SK-N-SH (cell line): ENCODE data around the gene NCSTN. TPM values are rescaled to one million over a fixed set of nuclear protein-coding genes. Genes with fewer than 3 reads are reported as not detected.

Experiments
- CTCF ChIA-PET: fragments of 300-600, 350-600 bp; formaldehyde crosslinking; extraction: SDS; loops from one replicate; lab custom pipeline; 2021; lab: Yijun Ruan, JAX
- POLR2A ChIA-PET: fragments of 350-600 bp; sonication (Branson Sonifier 250); formaldehyde crosslinking; extraction: SDS; loops from one replicate; lab custom pipeline; 2020; ENCODE audit warnings: antibody characterized with exemption, inconsistent platforms; lab: Yijun Ruan, JAX
- DNase-seq: peaks from one replicate; pipeline ENCODE4 v3.0.0; 2012
- H2AFZ ChIP-seq: fragments of 200-600 bp; sonication (generic); 2 replicates; pipeline ENCODE4 v1.8.1; 2016; ENCODE audit warnings: antibody characterized with exemption, mild to moderate bottlenecking, low read depth
- H3F3A ChIP-seq: fragments of 200-600 bp; sonication (generic); replicated peaks from 2 replicates; pipeline ENCODE3; 2016; ENCODE audit warnings: antibody characterized with exemption, mild to moderate bottlenecking; ENCODE audit not compliant: insufficient read depth
- H3K27ac ChIP-seq, 2 experiments: fragments of 200-500 bp in 1 of 2; fragments of 200-600 bp in 1 of 2; sonication (Bioruptor generic) in 1 of 2; sonication (generic), shearing (Covaris generic) in 1 of 2; 2 replicates each; pipeline versions ENCODE4 v1.5.1 to v1.6.1; 2014 to 2016; ENCODE audit warnings: low read depth in 2 of 2, inconsistent platforms in 1 of 2, low read length in 1 of 2, mild to moderate bottlenecking in 1 of 2, mixed read lengths in 1 of 2
- H3K27me3 ChIP-seq: fragments of 200-600 bp; sonication (generic), shearing (Covaris generic); 2 replicates; pipeline ENCODE4 v1.6.1; 2016; ENCODE audit warnings: mixed run types; ENCODE audit not compliant: insufficient read depth
- H3K36me3 ChIP-seq, 2 experiments: fragments of 200-500 bp in 1 of 2; fragments of 200-600 bp in 1 of 2; sonication (Bioruptor generic) in 1 of 2; sonication (generic) in 1 of 2; replicated peaks in 1 of 2; 2 replicates each; pipeline versions ENCODE3 to v1.5.1; 2014 to 2016; ENCODE audit warnings: low read length in 1 of 2, mild to moderate bottlenecking in 1 of 2; ENCODE audit not compliant: insufficient read depth in 2 of 2, control insufficient read depth in 1 of 2
- H3K4me1 ChIP-seq, 2 experiments: fragments of 200-500 bp in 1 of 2; fragments of 200-600 bp in 1 of 2; sonication (Bioruptor generic) in 1 of 2; sonication (generic), shearing (Covaris generic) in 1 of 2; 2 replicates each; pipeline versions ENCODE4 v1.5.1 to v1.6.1; 2014 to 2016; ENCODE audit warnings: low read depth in 1 of 2, low read length in 1 of 2, mixed run types in 1 of 2; ENCODE audit not compliant: insufficient read depth in 2 of 2, control insufficient read depth in 1 of 2
- H3K4me2 ChIP-seq: fragments of 200-600 bp; sonication (generic), shearing (Covaris generic); 2 replicates; pipeline ENCODE4 v1.6.1; 2017; ENCODE audit warnings: mixed run types
- H3K4me3 ChIP-seq, 2 experiments: fragments of 200-500 bp in 1 of 2; fragments of 200-600 bp in 1 of 2; sonication (Bioruptor generic) in 1 of 2; sonication (generic), shearing (Covaris generic) in 1 of 2; 2 replicates each; pipeline versions ENCODE4 v1.5.1 to v1.8.1; 2014 to 2016; ENCODE audit warnings: low read depth in 2 of 2, inconsistent platforms in 1 of 2, low read length in 1 of 2, mild to moderate bottlenecking in 1 of 2, mixed read lengths in 1 of 2, moderate library complexity in 1 of 2
- H3K79me2 ChIP-seq: fragments of 200-600 bp; sonication (generic); 2 replicates; pipeline ENCODE4 v1.8.1; 2017; ENCODE audit warnings: mild to moderate bottlenecking; ENCODE audit not compliant: insufficient read depth
- H3K9ac ChIP-seq: fragments of 200-600 bp; sonication (generic); 2 replicates; pipeline ENCODE4 v1.6.1; 2017; ENCODE audit warnings: mixed run types
- H3K9me2 ChIP-seq: fragments of 200-600 bp; sonication (generic); 2 replicates; pipeline ENCODE4 v1.6.1; 2017; ENCODE audit warnings: mixed run types
- H3K9me3 ChIP-seq: fragments of 200-600 bp; sonication (generic); 2 replicates; pipeline ENCODE4 v1.6.1; 2017; ENCODE audit warnings: mixed run types, mild to moderate bottlenecking, moderate library complexity
- H4K20me1 ChIP-seq: fragments of 200-600 bp; sonication (generic); 2 replicates; pipeline ENCODE4 v1.6.1; 2017; ENCODE audit warnings: mild to moderate bottlenecking, mixed run types; ENCODE audit not compliant: insufficient read depth
- CTCF ChIP-seq: fragments of 200-600 bp; sonication (generic); IDR thresholded peaks from 2 replicates; pipeline ENCODE4 v1.6.1; 2017; ENCODE audit warnings: antibody characterized with exemption, mild to moderate bottlenecking, moderate library complexity
- ELF1 ChIP-seq: IDR thresholded peaks from 2 replicates; pipeline ENCODE4 v1.4.0; 2012
- EP300 ChIP-seq, 2 experiments: IDR thresholded peaks; 2 replicates each; pipeline versions ENCODE4 v1.4.0 to v1.6.1; 2012; ENCODE audit warnings: borderline replicate concordance in 1 of 2, low read depth in 1 of 2, low read length in 1 of 2
- FOSL2 ChIP-seq: IDR thresholded peaks from 2 replicates; pipeline ENCODE4 v1.4.0; 2012; ENCODE audit warnings: low read depth, mild to moderate bottlenecking, moderate library complexity, borderline replicate concordance
- FOXJ3 ChIP-seq: sonication (generic); formaldehyde crosslinking; IDR thresholded peaks from 2 replicates; pipeline ENCODE4 v1.5.1; 2020; ENCODE audit warnings: mild to moderate bottlenecking, missing genetic modification reagents
- GATA2 ChIP-seq: sonication (generic); formaldehyde crosslinking; IDR thresholded peaks from 2 replicates; pipeline ENCODE4 v1.5.0; 2020; ENCODE audit warnings: mild to moderate bottlenecking, missing genetic modification reagents
- MXI1 ChIP-seq: IDR thresholded peaks from 2 replicates; pipeline ENCODE4 v1.6.1; 2012; ENCODE audit warnings: mild to moderate bottlenecking, low read depth, low read length, improper control_type of control experiment
- NFIC ChIP-seq: IDR thresholded peaks from 2 replicates; pipeline ENCODE4 v1.4.0; 2012; ENCODE audit warnings: borderline replicate concordance
- NRF1 ChIP-seq: IDR thresholded peaks from 2 replicates; pipeline ENCODE4 v1.6.1; 2012; ENCODE audit warnings: low read depth, mild to moderate bottlenecking, low read length
- POLR2AphosphoS5 ChIP-seq: IDR thresholded peaks from 2 replicates; pipeline ENCODE4 v1.6.1; 2012; ENCODE audit warnings: low read depth, low read length
- RAD21 ChIP-seq: IDR thresholded peaks from 2 replicates; pipeline ENCODE4 v1.6.1; 2012; ENCODE audit warnings: mild to moderate bottlenecking, low read length
- RXRA ChIP-seq: IDR thresholded peaks from 2 replicates; pipeline ENCODE4 v1.4.0; 2012; ENCODE audit warnings: low read depth, mild to moderate bottlenecking, borderline replicate concordance
- SIN3A ChIP-seq: IDR thresholded peaks from 2 replicates; pipeline ENCODE4 v1.6.1; 2012; ENCODE audit warnings: low read depth, mild to moderate bottlenecking, low read length, moderate library complexity, borderline replicate concordance
- SMC3 ChIP-seq: IDR thresholded peaks from 2 replicates; pipeline ENCODE4 v1.6.1; 2012; ENCODE audit warnings: low read depth, low read length, improper control_type of control experiment
- TAF1 ChIP-seq: IDR thresholded peaks from 2 replicates; pipeline ENCODE4 v1.6.1; 2012; ENCODE audit warnings: low read depth, mild to moderate bottlenecking, low read length, moderate library complexity, borderline replicate concordance
- YY1 ChIP-seq: IDR thresholded peaks from 2 replicates; pipeline ENCODE4 v1.4.0; 2012; ENCODE audit warnings: low read depth, mild to moderate bottlenecking
- WGBS: methylation state at CpG from one replicate; pipeline ENCODE4 v1.1.6; 2017; ENCODE audit warnings: low lambda C conversion rate; 5-methylcytosine and 5-hydroxymethylcytosine counted together
- polyA plus RNA-seq, 3 experiments: library from polyadenylated mRNA; depleted of rRNA; stranded (reverse); fragments of >200 nt; gene quantifications; 2 replicates each; pipeline ENCODE4 v1.2.3, GENCODE V29; 2012
- TF ChIP-seq, protein P1 (sequence below): IDR thresholded peaks from 2 replicates; pipeline ENCODE4; 2012
- TF ChIP-seq, protein P2 (sequence below): IDR thresholded peaks from 2 replicates; pipeline ENCODE4 v1.4.0; 2012; ENCODE audit warnings: low read depth, borderline replicate concordance
- TF ChIP-seq, protein P3 (sequence below): IDR thresholded peaks from 2 replicates; pipeline ENCODE4 v1.4.0; 2012; ENCODE audit warnings: low read depth, borderline replicate concordance
- TF ChIP-seq, protein P4 (sequence below): fragments of 150-350 bp; IDR thresholded peaks from 2 replicates; pipeline ENCODE4 v1.6.1; 2016; ENCODE audit warnings: mild to moderate bottlenecking, low read depth, low read length

NCSTN gene
- polyA plus RNA-seq, 1 of the 3 experiments (the other 2 are of a cell fraction), result 165 TPM

DNA sequence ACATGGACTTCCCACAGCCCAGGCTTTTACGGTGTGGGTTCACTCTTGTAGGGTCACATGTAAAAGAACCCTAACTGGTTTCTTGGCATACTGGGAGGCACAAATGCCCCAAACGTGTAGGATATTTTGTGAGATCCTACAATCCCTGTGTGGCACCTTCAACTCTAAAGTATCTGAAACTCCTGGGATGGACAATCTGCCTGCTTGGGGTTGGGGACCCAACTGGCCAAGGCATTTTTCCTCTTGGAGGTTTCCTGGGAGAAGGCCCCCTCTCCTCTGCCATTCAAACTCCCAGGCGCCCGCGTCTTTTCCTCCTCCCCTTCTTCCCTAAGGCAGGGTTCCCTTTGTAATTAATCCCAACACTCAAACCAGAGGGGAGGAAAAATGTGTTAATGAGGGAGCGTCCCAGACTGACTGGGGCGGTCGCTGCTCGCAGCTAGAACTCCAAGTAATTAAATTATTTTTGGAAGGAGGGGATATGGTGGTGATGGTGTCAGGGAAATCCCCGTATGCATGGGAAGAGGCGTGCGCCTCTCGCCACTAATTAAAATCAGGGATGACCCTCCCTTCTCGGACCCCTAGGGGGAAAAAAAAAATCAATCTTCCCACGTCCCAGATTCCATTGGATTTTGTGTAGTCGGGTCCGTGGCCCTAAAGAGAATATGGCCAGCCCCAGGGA is 56.5 kb downstream of the NCSTN start:
- H3K9me2 ChIP-seq, result no peaks in the 10 kb centered on the region
- peaks cover 0 to 31% of the 10 kb centered on the region in 2 experiments; a peak in 2 of 4 replicates for H3K4me1 ChIP-seq
- ChIA-PET CTCF (no interaction called here), POLR2A (interaction anchor here (1.0 kb wide), 1 partner anchor 191 kb away, joined by 3 read pairs; no protein-coding TSS in a partner anchor)
- TF ChIP-seq MXI1 (peak; percentile 26; the same call in 1 of the 2 replicates), SMC3 (no peak), RAD21 (no peak)
- DNase-seq, result no peak
- no peaks in the 10 kb centered on the region for H4K20me1 ChIP-seq
- peak overlapping the region; percentile 87 for H3K9ac ChIP-seq
- WGBS, result 49% methylated on average over 16 of the region's 17 CpGs
- H3K4me2 ChIP-seq, result peak overlapping the region; percentile 86
- no peaks in the 10 kb centered on the region for H3F3A ChIP-seq
- peak overlapping the region; percentile 94 for H2AFZ ChIP-seq
- H3K36me3 ChIP-seq, result no peaks in the 10 kb centered on the region
- no peaks in the 10 kb centered on the region for H3K9me3 ChIP-seq
- peak overlapping the region; percentile 95 to 97 for H3K4me3 ChIP-seq
- no peaks in the 10 kb centered on the region; the same call in 1 of the 2 replicates for H3K27me3 ChIP-seq
- peak overlapping the region; percentile 34 to 87; a peak in 3 of 4 replicates for H3K27ac ChIP-seq
- no peaks in the 10 kb centered on the region for H3K79me2 ChIP-seq

- DNase-seq, result peak; percentile 95
- peak within 1 kb of the TSS; percentile 92 for H3K9ac ChIP-seq
- H3K4me2 ChIP-seq, result peak within 1 kb of the TSS; percentile 86
- peak within 1 kb of the TSS; percentile 95 to 97 for H3K4me3 ChIP-seq
- H3K9me2 ChIP-seq, result no peaks in the 10 kb centered on the region
- H3K36me3 ChIP-seq, result no peaks in the 10 kb centered on the region
- H3K27ac ChIP-seq, result peak within 1 kb of the TSS; percentile 34 to 87; a peak in 3 of 4 replicates
- no peaks in the 10 kb centered on the region; the same call in 1 of the 2 replicates for H3K27me3 ChIP-seq
- no peaks in the 10 kb centered on the region for H4K20me1 ChIP-seq
- H3K79me2 ChIP-seq, result no peaks in the 10 kb centered on the region
- H3K9me3 ChIP-seq, result no peaks in the 10 kb centered on the region
- 2% methylated on average over 23 of the region's 34 CpGs for WGBS
- CTCF ChIA-PET, result interaction anchor here (0.9 kb wide), 1 partner anchor 10 kb away, joined by 3 read pairs; no protein-coding TSS in a partner anchor
- H3K4me1 ChIP-seq, result peaks cover 0 to 34% of the 10 kb centered on the region in 2 experiments; a peak in 2 of 4 replicates
- POLR2A ChIA-PET, result interaction anchor here (0.7 to 1.0 kb wide), 2 partner anchors 138 to 191 kb away, joined by 3 to 4 read pairs; partner anchors contain the start of gene DCAF8
- H3F3A ChIP-seq, result no peaks in the 10 kb centered on the region
- H2AFZ ChIP-seq, result peak within 1 kb of the TSS; percentile 96
- TF ChIP-seq RXRA (no peak), SIN3A (peak; percentile 68; the same call in 1 of the 2 replicates), ELF1 (no peak), TAF1 (peak; percentile 68; the same call in 1 of the 2 replicates), FOXJ3 (CRISPR knock-in tag) (no peak), YY1 (peak; percentile 47; the same call in 1 of the 2 replicates), CTCF (no peak), FOSL2 (no peak), POLR2AphosphoS5 (peak; percentile 59), EP300 (IDR thresholded peaks at IDR 0.05; ENCODE audit: borderline replicate concordance in 1 of 2, low read depth in 1 of 2, low read length in 1 of 2) (peak; percentile 100), NFIC (no peak), NRF1 (no peak), GATA2 (peak; percentile 27; the same call in 1 of the 2 replicates)
- TF ChIP-seq, protein P1, sequence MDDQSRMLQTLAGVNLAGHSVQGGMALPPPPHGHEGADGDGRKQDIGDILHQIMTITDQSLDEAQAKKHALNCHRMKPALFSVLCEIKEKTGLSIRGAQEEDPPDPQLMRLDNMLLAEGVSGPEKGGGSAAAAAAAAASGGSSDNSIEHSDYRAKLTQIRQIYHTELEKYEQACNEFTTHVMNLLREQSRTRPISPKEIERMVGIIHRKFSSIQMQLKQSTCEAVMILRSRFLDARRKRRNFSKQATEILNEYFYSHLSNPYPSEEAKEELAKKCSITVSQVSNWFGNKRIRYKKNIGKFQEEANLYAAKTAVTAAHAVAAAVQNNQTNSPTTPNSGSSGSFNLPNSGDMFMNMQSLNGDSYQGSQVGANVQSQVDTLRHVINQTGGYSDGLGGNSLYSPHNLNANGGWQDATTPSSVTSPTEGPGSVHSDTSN, result no peak
- TF ChIP-seq, protein P2, sequence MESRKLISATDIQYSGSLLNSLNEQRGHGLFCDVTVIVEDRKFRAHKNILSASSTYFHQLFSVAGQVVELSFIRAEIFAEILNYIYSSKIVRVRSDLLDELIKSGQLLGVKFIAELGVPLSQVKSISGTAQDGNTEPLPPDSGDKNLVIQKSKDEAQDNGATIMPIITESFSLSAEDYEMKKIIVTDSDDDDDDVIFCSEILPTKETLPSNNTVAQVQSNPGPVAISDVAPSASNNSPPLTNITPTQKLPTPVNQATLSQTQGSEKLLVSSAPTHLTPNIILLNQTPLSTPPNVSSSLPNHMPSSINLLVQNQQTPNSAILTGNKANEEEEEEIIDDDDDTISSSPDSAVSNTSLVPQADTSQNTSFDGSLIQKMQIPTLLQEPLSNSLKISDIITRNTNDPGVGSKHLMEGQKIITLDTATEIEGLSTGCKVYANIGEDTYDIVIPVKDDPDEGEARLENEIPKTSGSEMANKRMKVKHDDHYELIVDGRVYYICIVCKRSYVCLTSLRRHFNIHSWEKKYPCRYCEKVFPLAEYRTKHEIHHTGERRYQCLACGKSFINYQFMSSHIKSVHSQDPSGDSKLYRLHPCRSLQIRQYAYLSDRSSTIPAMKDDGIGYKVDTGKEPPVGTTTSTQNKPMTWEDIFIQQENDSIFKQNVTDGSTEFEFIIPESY, result peak; percentile 95
- TF ChIP-seq, protein P3, sequence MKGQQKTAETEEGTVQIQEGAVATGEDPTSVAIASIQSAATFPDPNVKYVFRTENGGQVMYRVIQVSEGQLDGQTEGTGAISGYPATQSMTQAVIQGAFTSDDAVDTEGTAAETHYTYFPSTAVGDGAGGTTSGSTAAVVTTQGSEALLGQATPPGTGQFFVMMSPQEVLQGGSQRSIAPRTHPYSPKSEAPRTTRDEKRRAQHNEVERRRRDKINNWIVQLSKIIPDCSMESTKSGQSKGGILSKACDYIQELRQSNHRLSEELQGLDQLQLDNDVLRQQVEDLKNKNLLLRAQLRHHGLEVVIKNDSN, result no peak
- TF ChIP-seq, protein P4, sequence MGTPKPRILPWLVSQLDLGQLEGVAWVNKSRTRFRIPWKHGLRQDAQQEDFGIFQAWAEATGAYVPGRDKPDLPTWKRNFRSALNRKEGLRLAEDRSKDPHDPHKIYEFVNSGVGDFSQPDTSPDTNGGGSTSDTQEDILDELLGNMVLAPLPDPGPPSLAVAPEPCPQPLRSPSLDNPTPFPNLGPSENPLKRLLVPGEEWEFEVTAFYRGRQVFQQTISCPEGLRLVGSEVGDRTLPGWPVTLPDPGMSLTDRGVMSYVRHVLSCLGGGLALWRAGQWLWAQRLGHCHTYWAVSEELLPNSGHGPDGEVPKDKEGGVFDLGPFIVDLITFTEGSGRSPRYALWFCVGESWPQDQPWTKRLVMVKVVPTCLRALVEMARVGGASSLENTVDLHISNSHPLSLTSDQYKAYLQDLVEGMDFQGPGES, result no peak
Measured at GRCh38 chr1:160400223-160400645, 57.1 kb downstream of the NCSTN start, which contains the start of gene VANGL2. Gene VANGL2, plus strand, starts transcription at chr1:160400564. Its CDS starts 15,274 bp downstream, at chr1:160415838.
